GM12878 (cell line): Measurements from ENCODE around the gene STX10.

ENCODE experiments used
- CBFB ChIP-seq: IDR thresholded peaks from 2 replicates; pipeline ENCODE4 v1.6.1; 2016; ENCODE audit warnings: antibody characterized with exemption, low read depth
- CTCF ChIP-seq, 3 experiments: IDR thresholded peaks in 2 of 3; conservative IDR thresholded peaks in 1 of 3; 2 replicates each; pipeline ENCODE4 v1.5.1; 2011; ENCODE audit warnings: low read depth in 3 of 3, low read length in 3 of 3, mild to moderate bottlenecking in 3 of 3, control low read depth in 2 of 3, moderate library complexity in 2 of 3, inconsistent platforms in 1 of 3, mixed read lengths in 1 of 3; ENCODE audit not compliant: control insufficient read depth in 2 of 3, insufficient read depth in 1 of 3; ENCODE audit errors: extremely low read depth in 1 of 3

- TF ChIP-seq CTCF (IDR thresholded peaks at IDR 0.05 in 2 of 3, conservative IDR thresholded peaks at IDR 0.05 in 1 of 3; ENCODE audit: control insufficient read depth in 2 of 3, extremely low read depth in 1 of 3, insufficient read depth in 1 of 3, low read depth in 3 of 3, low read length in 3 of 3) = no peak
- TF ChIP-seq CBFB = peak; percentile 29; the same call in 1 of the 2 replicates
Observed at GRCh38 chr19:13151605-13152355, 1.6 kb upstream of the STX10 start.
